GM19463 (cell line): ENCODE data around the gene LAMTOR3.

Experiments used
- ATAC-seq: cut with Tn5 transposase; IDR thresholded peaks from one replicate; pipeline ENCODE4 v1.9.1; 2021; ENCODE audit warnings: mild to moderate bottlenecking, moderate library complexity; ENCODE audit not compliant: unreplicated experiment

LAMTOR3 gene, protein sequence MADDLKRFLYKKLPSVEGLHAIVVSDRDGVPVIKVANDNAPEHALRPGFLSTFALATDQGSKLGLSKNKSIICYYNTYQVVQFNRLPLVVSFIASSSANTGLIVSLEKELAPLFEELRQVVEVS

DNA sequence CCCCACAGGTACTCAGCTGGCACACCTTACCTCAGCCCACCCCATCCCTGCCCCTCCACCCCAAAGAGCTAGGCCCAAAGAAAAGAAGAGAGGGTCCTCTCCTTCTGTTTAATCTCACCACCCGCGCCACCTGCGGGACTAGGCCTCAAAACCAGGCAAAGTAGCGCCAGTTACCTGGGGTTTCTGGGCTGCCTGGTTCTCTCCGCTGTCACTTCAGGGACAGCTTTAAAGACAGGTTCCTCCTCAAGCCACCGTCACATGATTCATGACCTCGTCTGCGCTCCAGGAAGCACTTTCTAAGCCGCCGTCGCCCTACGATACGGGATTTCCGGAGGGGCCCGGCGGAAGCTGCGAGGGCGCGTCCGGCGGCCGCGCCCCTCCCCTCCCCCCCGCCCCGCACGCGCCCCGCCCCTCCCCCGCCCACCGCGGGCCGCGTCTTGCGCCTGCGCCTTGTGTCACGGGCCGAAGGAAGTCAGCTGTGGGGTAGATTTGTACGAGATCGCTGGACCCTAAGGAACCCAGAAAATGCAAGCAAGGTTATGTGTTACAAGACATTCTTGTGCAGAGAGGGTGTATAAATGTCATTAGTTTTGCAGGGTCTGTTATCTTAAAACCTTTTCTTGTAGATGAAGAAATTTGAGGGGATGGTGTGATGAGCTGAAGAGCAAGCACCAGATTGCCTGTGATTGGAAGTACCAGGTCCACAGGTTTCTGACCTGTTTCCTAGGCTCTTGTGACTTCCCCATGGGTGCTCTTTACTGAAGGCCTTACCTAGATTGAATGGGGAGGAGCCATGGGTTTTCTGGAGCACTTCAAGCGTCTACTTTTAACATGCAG lies at the start of gene LAMTOR3:
LAMTOR3 (minus strand) TSS at position 267 of the 837 bp plus-strand sequence. CDS start 464 bp downstream, outside the sequence.
- ATAC-seq = peak; percentile 99

- no peak for ATAC-seq
These were observed 44.1 kb upstream of the LAMTOR3 start for GRCh38 chr4:99938243-99938753.

GRCh38 chr4:99934891-99935290 lies 40.7 kb upstream of the LAMTOR3 start:
- no peak for ATAC-seq

- no peak for ATAC-seq
These were observed 33.3 kb upstream of the LAMTOR3 start for GRCh38 chr4:99927566-99927965.

DNA sequence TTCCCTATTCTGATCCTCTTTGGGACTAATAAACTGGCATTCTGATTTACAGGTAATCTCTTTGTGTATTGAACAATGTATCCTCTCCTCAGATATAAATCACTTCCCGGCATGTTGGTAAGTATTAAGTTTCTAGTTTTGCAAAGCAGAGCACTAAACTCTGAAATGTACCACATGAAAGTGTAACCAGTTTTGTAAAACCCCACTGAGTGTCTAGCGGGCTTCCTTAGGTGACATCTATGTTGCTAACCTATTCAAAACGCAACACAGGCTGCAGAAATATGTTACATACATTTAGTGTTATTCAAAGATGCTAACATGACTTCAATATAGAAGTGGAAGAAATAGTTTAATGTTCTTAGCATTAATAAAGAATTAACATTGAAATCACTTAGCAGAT lies 26.9 kb upstream of the LAMTOR3 start:
- no peak for ATAC-seq

DNA sequence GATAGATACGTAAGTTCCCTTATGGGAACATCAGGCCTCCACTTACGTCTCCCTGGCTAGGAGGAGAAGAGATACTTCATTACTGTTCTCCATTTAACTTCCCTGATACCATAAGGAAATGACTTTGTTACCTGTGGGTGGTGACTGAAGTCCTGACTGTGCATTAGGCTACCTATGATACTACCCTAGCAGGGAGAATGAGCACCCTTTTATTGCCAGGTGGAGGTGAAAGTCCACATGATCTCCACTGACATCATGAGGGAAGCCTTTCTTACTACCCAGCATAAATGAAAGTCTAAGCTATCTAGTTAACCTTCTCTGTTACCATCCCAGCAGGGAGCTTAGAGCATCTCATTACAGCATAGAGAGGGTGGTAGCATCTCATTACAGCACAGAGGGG lies 24.4 kb upstream of the LAMTOR3 start:
- ATAC-seq = no peak

- ATAC-seq = no peak
These were observed 23.3 kb upstream of the LAMTOR3 start for GRCh38 chr4:99917575-99917974.

GRCh38 chr4:99915449-99915848 lies 21.2 kb upstream of the LAMTOR3 start:
- ATAC-seq = no peak

- no peak for ATAC-seq
These were observed 771 bp upstream of the LAMTOR3 start for GRCh38 chr4:99894998-99895397.

- ATAC-seq = no peak
These were observed 427 bp downstream of the LAMTOR3 start for GRCh38 chr4:99893839-99894160.

- ATAC-seq = no peak
These were observed 1.2 kb downstream of the LAMTOR3 start for GRCh38 chr4:99893029-99893428.

DNA sequence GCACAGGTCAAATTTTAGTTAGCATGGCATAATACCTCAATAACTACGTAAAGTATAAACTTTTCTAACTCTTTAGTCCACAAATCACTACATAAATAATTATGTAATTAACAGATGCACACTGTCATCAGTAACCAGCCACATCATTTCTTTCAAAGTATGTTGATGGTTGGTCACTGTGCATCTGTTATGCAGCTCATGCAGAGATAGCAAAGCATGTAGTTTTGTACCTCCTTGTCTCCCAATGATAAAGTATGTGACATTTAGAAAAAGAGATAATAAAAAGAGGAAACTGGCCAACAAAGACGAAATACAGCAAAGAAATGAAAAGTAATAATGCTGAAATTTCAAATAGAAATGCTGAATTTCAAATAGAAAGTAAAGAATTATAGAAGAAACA lies 2.9 kb downstream of the LAMTOR3 start:
- ATAC-seq = no peak

- no peak for ATAC-seq
These were observed 6.4 kb downstream of the LAMTOR3 start for GRCh38 chr4:99887837-99888236.

DNA sequence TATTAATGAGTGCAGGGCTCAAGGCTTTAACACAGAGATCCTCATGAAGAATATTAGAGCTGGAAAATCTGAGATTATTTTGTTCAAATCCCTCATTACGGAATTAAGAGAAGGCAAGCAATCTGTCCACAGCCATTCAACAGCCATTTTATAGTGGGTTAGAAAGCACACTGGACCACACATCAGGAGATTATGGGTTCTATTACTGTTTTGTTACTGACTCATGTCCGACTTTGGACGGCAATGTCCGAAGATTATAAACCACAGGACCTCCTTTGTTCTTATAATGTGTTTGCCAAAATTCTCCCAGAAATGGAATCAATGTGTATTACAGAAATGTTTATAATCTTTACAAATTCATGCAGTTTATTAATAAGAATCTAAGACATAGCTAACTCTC lies 8.1 kb downstream of the LAMTOR3 start:
- no peak for ATAC-seq

DNA sequence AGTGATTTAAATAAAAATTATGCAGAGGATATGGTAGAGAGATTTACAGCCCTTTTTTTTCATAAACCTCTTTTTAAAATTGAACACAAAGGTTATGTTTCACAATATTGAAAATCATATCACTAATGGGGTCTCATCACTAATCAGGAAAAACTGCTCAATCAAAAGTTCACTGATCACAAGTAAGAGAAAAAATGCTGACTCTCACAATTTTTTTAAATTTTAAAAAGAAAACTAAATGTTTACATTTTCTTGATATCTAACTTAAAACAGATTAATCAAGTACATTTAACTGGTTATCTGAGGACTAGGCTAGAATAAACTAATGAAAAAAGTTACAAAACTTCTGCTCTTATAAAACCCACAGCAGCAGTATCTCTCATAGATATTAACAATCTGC lies 8.5 kb downstream of the LAMTOR3 start:
- ATAC-seq = no peak

DNA sequence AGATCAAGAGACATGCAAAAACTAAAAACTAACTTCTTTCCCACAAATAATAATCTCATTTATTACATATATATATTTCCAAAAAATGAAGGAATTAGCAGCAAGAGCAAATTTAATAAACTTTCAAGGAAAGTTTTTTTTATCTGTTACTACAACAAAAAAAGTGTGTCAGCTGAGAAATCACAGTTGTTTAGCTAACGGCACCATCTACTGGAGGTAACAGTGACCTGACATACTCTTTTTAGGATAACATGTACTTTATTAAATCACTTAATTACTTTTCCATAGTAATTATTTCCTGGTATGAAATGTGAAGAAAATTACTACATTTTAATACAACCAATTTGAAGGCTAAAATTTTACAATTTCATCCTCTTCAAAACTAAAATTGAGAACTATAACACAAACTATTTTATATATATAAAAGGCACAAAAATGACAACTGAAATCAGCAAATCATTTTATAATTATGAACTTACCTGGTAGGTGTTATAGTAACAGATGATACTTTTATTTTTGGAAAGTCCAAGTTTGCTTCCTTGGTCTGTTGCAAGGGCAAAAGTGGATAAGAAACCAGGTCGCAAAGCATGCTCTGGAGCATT lies 9.1 kb downstream of the LAMTOR3 start:
- no peak for ATAC-seq

DNA sequence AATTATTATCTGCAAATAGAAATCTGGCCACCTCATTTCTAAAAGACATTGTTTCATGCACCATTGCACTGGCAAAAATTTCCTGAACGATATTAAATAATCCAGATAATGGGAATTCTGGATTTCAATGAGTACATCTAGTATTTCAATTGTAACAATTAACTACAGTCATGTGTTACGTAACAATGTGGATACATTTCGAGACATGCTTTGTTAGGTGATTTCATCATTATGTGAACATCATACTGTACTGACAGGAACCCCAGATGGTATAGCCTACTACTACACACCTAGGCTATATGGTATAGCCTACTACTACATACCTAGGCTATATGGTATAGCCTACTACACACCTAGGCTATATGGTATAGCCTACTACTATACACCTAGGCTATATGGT lies 14.8 kb downstream of the LAMTOR3 start:
- ATAC-seq = no peak

- ATAC-seq = peak; percentile 68
These were observed 15.6 kb downstream of the LAMTOR3 start for GRCh38 chr4:99878604-99879003.

GRCh38 chr4:99876946-99877345 lies 17.3 kb downstream of the LAMTOR3 start:
- no peak for ATAC-seq

DNA sequence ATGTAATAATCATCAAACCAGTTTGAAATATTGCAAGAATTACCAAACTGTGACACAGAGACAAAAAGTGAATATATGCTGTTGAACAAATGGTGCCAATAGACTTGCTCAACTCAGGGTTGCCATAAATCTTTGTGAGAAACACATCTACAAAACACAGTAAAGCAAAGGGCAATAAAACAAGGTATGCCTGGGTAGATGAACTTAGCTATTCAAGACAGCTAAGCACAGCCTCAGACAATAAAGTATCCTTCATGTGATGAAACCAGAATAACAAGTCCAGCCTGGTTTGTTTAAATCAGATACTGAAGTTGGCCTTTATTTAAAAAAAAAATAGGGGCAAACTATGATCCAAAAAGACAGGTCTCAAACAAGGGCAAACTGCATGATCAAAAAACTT lies 19.2 kb downstream of the LAMTOR3 start:
- no peak for ATAC-seq

DNA sequence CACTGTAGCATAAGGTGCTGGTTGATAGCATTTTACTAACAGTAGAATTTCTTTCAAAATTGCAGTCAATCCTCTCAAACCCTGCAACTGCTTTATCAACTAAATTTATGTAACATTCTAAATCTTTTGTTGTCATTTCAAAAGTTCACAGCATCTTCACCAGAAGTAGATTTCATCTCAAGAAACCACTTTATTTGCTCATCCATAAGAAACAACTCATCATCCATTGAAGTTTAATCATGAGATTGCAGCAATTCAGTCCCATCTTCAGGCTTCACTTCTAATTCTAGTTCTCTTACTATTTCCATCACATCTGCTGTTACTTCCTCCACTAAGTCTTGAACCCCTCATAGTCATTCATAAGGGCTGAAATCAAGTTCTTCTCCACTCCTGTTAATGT lies 21.7 kb downstream of the LAMTOR3 start:
- ATAC-seq = no peak

- ATAC-seq = peak; percentile 79
These were observed 26.1 kb downstream of the LAMTOR3 start for GRCh38 chr4:99868126-99868596.
